HG03060 (cell line): ENCODE results near the gene CDH8.

ENCODE experiments used
- ATAC-seq: cut with Tn5 transposase; IDR thresholded peaks from one replicate; pipeline ENCODE4 v1.9.1; 2021; ENCODE audit warnings: low read depth, moderate number of reproducible peaks; ENCODE audit not compliant: unreplicated experiment

CDH8 gene

DNA sequence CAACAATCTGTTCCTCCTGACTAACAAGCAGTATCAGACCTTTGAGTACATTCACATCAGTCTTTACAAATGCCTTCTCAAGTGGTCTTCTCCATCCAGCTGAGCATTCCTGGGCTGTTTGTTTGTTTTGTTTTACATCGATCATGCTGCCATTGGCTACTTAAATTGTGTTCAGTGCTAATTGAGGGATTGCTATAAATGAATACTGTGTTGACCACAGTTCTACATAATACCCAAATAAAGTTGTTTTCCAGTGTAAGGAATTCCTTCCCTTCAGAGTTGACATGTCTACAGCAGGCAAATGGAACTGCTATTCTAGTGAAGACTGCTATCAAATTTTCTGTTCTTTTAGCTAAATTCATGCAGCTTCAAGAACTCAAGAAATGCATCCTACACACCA is 3.2 kb downstream of the CDH8 start:
- ATAC-seq = no peak

DNA sequence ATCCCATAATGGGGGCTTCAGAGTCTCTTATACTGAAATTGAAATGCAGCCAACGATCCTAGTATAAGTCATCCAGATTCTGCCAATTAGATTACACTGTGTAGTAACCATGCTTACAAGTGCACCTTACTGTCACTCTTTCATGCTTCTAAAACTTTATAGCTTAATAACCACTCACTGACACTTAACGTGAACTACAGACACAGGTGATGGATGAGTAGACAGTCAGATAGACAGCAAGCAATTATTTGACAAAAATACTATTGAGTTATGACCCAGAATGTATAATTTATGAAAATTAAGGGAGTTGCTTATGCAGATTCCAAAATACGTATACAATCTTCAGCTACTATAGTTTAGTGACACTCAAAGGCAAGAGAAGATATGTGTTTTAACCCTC is 6.3 kb downstream of the CDH8 start:
- ATAC-seq = no peak

DNA sequence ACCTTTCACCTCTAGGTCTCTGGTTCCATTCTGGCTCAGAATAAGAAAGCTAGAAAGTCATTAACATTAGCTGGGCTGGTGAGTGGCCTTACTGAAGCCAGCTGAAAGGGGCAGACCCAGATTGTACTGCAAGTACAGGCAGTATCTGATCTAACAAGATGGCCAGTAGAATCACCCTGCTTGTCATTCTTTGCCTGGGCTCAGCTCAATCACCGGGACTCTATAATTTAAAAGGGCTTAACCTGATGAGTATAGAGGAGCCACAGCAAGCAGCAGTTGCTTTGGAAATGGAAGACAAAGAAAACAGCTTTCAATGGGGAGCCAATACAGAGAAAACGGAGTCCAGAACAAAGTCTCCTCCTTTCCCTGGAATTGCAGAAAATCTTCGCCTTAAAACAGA is 13.6 kb downstream of the CDH8 start:
- ATAC-seq = no peak

GRCh38 chr16:62021161-62021581 is 15.1 kb downstream of the CDH8 start:
- no peak for ATAC-seq

DNA sequence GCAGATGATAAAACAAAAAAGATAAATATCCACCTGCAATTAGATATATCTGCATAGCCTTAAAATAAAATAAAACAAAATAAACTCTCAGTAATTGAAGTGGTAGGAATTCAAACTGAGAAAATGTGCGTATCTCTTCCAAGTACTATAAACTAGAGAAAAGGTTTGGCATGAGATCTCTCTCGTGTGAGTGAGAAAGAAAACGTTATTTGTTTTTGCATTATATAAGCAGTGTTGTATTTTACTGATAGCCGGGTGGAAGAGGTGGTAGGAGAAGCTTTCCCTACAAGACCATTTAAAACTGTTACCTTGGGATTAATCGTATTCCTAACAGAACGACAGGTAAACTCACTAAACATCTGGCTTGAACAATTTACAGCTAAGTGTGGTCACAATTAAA is 15.6 kb downstream of the CDH8 start:
- no peak for ATAC-seq

GRCh38 chr16:62019851-62020250 is 16.4 kb downstream of the CDH8 start:
- ATAC-seq = no peak

DNA sequence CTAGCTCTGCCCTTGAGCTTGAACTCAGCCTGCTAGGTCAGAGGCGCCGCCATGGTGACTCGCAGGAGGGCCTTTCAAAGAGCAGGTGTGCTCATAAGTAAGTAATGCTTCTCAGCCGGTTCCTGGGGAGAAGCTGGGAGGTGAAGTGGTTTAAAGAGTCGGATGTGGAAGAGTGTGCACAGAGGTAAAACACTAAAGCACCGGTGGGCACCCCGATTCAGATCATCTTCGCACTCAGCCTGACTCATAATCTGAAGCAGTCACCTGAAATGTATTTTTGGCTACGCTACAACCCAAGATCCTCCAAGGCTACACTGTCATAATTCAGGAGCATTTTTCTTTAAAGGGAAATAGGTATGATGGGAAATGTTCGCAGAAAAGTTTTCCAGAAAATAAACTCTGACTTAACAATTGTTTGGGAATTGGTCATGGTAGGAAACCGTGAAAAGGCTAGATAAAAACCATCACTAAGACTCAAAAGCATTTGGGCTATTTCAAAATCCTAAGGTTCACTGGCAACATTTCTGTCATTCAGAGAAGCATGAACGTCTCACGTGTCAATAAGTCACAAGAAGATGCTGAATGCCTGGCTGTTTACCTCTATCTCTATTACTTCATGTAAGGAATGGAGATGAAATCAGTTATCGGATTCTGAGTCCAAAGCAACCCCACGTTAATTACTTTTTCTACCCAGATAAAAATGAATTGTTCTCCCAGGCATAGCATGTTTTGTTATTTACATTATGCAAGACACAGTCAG is 17.8 kb downstream of the CDH8 start:
- no peak for ATAC-seq

- ATAC-seq = no peak
These were observed 21.8 kb downstream of the CDH8 start for GRCh38 chr16:62014319-62014923.

DNA sequence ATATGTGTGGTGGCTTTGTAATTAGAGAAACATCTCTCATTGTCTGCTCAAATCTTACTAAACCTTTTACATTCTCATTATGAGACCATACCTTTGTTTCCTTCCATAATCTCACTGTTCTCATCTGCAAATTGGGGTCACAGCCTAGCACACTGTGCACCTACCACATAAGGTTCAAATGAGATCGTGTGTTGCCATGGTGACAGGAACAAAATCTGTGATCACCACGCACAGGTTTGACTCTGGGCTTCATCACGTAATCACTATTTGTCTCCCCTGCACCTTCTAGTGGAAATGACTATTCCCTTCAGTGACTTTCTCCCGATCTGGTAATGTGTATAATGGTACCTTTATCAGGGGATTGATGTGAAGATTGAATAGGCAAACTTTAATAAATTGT is 26.1 kb downstream of the CDH8 start:
- no peak for ATAC-seq

- no peak for ATAC-seq
These were observed 37.8 kb downstream of the CDH8 start for GRCh38 chr16:61998460-61998859.

DNA sequence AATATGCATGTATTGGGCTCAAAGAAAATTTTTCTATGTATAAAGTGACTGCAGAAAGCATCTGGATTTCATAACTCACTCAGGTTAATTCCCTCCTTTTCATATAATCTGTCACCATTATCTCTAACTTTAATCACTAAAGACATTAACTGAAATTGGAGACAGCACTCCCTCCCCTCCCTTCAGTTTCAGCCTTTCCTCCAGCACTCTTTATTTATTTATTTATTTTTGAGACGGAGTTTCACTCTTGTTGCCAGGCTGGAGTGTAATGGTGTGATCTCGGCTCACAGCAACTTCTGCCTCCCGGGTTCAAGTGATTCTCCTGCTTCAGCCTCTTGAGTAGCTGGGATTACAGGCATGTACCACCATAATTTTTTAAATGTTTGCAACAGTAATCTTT is 43.1 kb downstream of the CDH8 start:
- no peak for ATAC-seq

DNA sequence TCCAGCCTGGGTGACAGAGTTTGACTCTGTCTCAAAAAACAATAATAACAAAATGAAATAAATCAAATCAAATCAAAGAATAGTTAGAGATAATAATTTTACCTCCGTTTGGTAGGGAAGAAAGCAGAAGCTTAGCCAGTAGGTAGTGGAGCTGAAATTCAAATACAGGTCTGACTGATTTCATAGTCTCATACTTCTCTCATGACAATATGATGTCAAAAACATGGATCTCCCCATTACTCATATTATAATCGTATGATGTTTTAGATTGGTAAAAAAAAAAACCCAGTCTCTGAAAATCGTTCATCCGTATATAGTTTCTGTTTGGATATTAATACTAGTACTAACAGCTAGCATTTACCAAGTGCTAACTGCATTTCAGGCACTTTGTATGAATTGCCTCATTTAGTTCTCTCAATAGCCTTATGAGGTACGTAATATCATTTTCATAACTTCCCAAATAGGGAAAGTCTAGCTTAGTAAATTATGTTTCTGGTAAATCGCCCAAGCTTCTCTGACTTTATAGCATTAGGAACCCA is 48.7 kb downstream of the CDH8 start:
- no peak for ATAC-seq

DNA sequence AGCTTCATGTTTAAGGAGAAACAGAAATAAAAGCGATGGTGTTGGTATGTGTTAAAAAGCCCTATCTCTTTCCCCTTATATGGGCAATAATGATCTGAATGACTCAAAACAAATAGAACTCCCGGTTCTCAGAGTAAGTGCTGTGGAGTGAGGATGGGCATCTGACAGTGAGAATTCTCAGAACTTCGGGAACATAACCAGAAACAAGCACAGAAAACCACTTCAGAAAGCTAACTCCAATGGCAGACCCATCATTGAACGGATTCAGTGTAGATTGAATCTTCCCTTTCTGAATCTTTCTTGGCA is 67.2 kb downstream of the CDH8 start:
- no peak for ATAC-seq

- ATAC-seq = no peak
These were observed 67.8 kb downstream of the CDH8 start for GRCh38 chr16:61968242-61969076.

DNA sequence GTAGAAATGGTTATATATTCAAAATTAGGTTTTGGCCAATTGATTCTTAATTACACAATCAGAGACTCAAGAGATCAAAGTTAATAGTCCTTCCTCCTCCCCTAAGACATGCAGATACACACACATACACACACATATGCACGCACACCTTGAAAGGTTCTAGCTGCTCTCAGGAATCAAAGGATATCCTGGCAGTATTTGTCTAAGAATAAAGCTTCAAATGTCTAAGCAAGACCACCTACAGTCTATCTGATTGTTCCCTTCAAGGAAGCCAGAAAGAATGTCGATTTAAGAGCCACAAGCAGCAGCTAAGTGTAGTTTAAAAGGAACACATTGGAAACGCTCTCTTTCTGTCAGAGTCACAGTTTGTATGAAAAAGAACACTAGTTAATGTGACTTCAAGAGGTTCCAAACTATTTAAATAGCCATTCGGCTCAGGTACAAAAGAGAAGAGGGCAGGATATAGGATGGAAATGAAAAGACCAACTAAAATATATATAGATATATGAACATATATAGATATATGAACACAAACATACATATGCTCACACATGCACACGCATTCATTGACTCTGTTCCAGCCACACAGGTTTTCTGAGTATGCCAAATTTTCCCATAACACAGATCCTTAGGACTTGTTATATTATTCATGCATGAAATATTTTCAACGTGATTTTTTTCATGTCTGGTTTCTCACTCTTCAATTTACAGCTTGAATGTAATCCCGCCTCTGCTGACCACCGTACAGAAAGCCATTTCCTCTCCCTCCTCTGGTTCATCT is 79.0 kb downstream of the CDH8 start:
- ATAC-seq = no peak

GRCh38 chr16:61952841-61953240 is 83.4 kb downstream of the CDH8 start:
- ATAC-seq = no peak

DNA sequence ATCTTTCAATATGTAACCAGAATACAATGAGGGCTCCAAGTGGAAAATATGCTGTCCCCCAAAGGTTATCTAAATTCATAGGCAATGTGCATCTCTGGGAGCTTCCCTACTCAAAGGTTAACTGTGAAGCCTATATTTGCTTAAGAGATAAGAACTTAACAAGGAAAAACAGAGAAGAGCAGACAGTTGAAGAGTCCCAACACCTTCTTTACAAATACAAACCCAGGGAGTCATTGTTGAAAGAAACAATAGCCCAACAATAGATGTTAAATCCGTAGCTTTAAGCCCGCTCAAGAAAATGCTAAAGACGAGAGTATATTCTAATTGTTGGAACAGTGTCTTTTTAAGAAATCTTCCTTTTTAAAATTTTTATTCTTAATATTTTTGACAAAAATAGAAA is 87.8 kb downstream of the CDH8 start:
- ATAC-seq = no peak

- ATAC-seq = no peak
These were observed 90.2 kb downstream of the CDH8 start for GRCh38 chr16:61946019-61946418.

DNA sequence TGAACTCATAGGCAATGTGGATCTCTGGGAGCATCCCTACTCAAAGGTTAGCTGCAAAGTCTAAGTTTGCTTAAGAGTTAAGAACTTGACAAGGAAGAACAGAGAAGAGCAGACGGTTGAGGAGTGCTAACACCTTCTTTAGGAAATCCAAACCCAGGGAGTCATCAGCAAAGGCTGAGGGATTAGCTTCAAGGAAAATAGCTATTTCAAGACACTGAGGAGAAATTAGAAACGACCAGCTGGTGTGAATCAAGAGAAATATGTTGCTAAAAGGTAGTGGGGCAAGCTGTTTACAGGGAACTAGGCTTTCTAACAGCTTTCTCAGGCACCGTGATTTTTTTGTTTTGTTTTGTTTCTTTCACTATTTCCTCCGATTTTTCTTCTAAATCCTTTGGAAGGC is 90.7 kb downstream of the CDH8 start:
- ATAC-seq = no peak

GRCh38 chr16:61944004-61944403 is 92.2 kb downstream of the CDH8 start:
- ATAC-seq = no peak

DNA sequence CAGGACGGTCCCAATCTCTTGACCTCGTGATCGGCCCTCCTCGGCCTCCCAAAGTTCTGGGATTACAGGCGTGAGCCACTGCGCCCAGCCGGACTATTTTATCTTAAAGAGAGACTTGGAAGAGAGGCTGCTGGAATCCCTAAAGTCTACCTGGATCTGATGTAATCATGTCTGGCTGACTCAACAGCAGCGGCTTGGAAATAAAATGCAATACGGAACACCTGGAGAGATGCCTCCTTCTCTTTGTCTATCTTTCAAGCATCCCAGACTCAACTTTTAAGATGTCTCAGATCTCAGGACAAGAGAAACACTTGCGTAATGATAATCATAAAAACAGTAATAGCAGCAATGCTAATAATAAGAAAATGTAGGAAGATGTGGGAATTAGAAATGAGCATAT is 95.6 kb downstream of the CDH8 start:
- no peak for ATAC-seq
